Coronary artery (tissue), 2 donors: ENCODE data around the gene FAM135A.

Experiments
- DNase-seq: peaks from one replicate; pipeline ENCODE4 v3.0.0-alpha.2; 2017; ENCODE audit warnings: low spot score
- H3K27ac ChIP-seq, 2 donors: fragments of 200-600 bp; sonication (generic); one replicate each; pipeline ENCODE4 v1.5.1; 2016 to 2019
- H3K4me3 ChIP-seq: fragments of 200-600 bp; sonication (generic); 2 replicates; pipeline ENCODE4 v1.5.1; 2016; ENCODE audit warnings: mild to moderate bottlenecking, moderate library complexity
- CTCF ChIP-seq: fragments of 200-600 bp; sonication (generic); IDR thresholded peaks from one replicate; pipeline ENCODE4 v1.5.1; 2019; ENCODE audit warnings: antibody characterized with exemption

Gene FAM135A

GRCh38 chr6:70375882-70376281 is 37.4 kb upstream of the FAM135A start:
- no peak for TF ChIP-seq CTCF
- H3K4me3 ChIP-seq, result no peak overlapping the region
- H3K27ac ChIP-seq, result no peak overlapping the region
- DNase-seq, result no peak

GRCh38 chr6:70376628-70377027 is 36.7 kb upstream of the FAM135A start:
- H3K27ac ChIP-seq, result no peak overlapping the region
- no peak for DNase-seq
- H3K4me3 ChIP-seq, result no peak overlapping the region
- no peak for TF ChIP-seq CTCF

DNA sequence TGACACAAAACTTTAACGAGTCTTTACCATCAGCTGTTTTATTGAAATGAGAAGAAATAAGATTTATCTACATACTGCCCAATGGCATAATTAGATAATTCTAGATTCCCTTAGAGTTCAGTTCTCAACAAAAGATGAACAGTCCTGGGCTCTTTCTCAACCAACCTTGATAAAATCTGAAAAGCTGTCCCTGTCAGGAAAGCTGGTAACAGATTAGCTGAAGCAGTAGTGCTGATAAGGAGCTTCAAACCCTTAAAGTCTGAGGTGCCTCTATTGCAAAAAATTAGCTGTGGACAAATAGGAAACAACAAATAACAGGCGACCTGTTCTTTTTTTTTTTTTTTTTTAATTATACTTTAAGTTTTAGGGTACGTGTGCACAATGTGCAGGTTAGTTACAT is 35.9 kb upstream of the FAM135A start:
- TF ChIP-seq CTCF, result no peak

GRCh38 chr6:70379473-70380013 is 33.8 kb upstream of the FAM135A start:
- no peak overlapping the region for H3K4me3 ChIP-seq
- no peak overlapping the region for H3K27ac ChIP-seq
- no peak for DNase-seq
- no peak for TF ChIP-seq CTCF

More for the DNA sequence above, 35.9 kb upstream of the FAM135A start:
- Histone ChIP-seq H3K27ac (no peak overlapping the region), H3K4me3 (no peak overlapping the region)
- DNase-seq, result no peak

GRCh38 chr6:70380252-70380651 is 33.1 kb upstream of the FAM135A start:
- DNase-seq, result no peak
- no peak for TF ChIP-seq CTCF
- H3K27ac ChIP-seq, result no peak overlapping the region
- no peak overlapping the region for H3K4me3 ChIP-seq

DNA sequence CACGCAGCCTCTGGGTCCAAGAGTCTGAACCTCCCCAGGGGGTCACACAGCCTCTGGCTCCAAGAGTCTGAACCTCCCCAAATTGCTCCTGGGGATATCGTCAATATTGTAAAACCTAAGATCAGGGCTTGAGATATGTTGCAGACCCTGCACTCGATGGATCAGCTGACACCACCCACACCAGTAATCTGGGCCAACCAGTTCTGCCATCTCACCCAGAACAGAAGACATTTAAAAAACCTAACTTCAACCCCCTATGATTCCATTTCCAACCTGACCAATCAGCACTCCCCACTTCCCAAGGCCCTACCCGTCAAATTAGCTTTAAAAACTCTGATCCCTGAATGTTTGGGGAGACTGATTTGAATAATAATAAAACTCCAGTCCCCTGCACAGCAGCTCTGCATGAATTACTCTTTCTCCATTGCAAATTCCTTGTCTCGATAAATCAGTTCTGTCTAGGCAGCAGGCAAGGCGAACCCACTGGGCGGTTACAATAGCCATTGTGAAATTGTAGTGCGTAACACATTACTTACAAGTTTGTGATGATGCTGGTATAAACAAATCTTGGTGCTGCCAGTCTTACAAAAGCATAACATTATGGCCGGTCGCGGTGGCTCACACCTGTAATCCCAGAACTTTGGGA is 32.4 kb upstream of the FAM135A start:
- TF ChIP-seq CTCF, result no peak
- DNase-seq, result no peak
- H3K4me3 ChIP-seq, result no peak overlapping the region
- no peak overlapping the region for H3K27ac ChIP-seq

DNA sequence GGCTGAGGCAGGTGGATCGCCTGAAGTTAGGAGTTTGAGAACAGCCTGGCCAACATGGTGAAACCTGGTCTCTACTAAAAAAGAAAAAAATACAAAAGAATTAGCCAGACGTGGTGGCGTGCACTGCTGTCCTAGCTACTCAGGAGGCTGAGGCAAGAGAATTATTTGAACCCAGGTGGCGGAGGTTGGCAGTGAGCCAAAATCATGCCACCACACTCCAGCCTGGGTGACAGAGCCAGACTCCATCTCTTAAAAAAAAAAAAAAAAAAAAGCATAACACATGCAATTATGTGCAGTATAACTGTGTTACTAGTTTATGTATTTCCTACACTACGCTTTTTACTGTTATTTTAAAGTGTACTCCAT is 31.9 kb upstream of the FAM135A start:
- H3K27ac ChIP-seq, result no peak overlapping the region
- TF ChIP-seq CTCF, result no peak
- no peak overlapping the region for H3K4me3 ChIP-seq
- DNase-seq, result no peak
